Stimulated activated CD4-positive, alpha-beta T cell treated with anti-CD3 and anti-CD28 coated beads, Interleukin-2, amount 100 ng/mL, for 4 hours (primary cell): ENCODE measurements around the gene LHX2.

Source experiments
- DNase-seq: peaks from one replicate; pipeline ENCODE4 v3.0.0-alpha.2; 2020; ENCODE audit warnings: low read depth

LHX2 gene

GRCh38 chr9:124032247-124032646 lies 20.7 kb downstream of the LHX2 start:
- DNase-seq, result no peak

GRCh38 chr9:124033348-124033747 lies 21.8 kb downstream of the LHX2 start:
- DNase-seq, result no peak

GRCh38 chr9:124033967-124034366 lies 22.4 kb downstream of the LHX2 start:
- DNase-seq, result no peak

GRCh38 chr9:124035001-124035650 lies 23.6 kb downstream of the LHX2 start:
- no peak for DNase-seq

- no peak for DNase-seq
These were observed 25.0 kb downstream of the LHX2 start for GRCh38 chr9:124036578-124036977.

- DNase-seq, result no peak
These were observed 26.2 kb downstream of the LHX2 start for GRCh38 chr9:124037790-124038189.

GRCh38 chr9:124038239-124038638 lies 26.7 kb downstream of the LHX2 start:
- DNase-seq, result no peak

GRCh38 chr9:124038790-124039633 lies 27.4 kb downstream of the LHX2 start:
- no peak for DNase-seq

GRCh38 chr9:124040186-124040931 lies 28.8 kb downstream of the LHX2 start:
- no peak for DNase-seq

GRCh38 chr9:124040935-124041816 lies 29.6 kb downstream of the LHX2 start:
- peak; percentile 9 for DNase-seq

- DNase-seq, result no peak
These were observed 30.2 kb downstream of the LHX2 start for GRCh38 chr9:124041817-124042116.

GRCh38 chr9:124042201-124042721 lies 30.7 kb downstream of the LHX2 start:
- DNase-seq, result no peak

GRCh38 chr9:124044448-124044847 lies 32.9 kb downstream of the LHX2 start:
- DNase-seq, result no peak

- no peak for DNase-seq
These were observed 33.7 kb downstream of the LHX2 start for GRCh38 chr9:124045076-124045829.

- DNase-seq, result no peak
These were observed 34.2 kb downstream of the LHX2 start for GRCh38 chr9:124045830-124046177.

- no peak for DNase-seq
These were observed 34.6 kb downstream of the LHX2 start for GRCh38 chr9:124046189-124046588.

GRCh38 chr9:124047251-124047672 lies 35.7 kb downstream of the LHX2 start:
- DNase-seq, result no peak

GRCh38 chr9:124050955-124051354 lies 39.4 kb downstream of the LHX2 start:
- DNase-seq, result no peak

- DNase-seq, result no peak
These were observed 40.8 kb downstream of the LHX2 start for GRCh38 chr9:124052401-124052800.

GRCh38 chr9:124054582-124055227 lies 43.1 kb downstream of the LHX2 start:
- no peak for DNase-seq
